ENCODE data around the gene TPBG. TPM values are rescaled to one million over a fixed set of nuclear protein-coding genes. Genes with fewer than 3 reads are reported as not detected.
A peak's percentile ranks its signal among the peaks of the same experiment; 100 is the strongest.

TPBG gene, protein sequence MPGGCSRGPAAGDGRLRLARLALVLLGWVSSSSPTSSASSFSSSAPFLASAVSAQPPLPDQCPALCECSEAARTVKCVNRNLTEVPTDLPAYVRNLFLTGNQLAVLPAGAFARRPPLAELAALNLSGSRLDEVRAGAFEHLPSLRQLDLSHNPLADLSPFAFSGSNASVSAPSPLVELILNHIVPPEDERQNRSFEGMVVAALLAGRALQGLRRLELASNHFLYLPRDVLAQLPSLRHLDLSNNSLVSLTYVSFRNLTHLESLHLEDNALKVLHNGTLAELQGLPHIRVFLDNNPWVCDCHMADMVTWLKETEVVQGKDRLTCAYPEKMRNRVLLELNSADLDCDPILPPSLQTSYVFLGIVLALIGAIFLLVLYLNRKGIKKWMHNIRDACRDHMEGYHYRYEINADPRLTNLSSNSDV
- 15.9 and 20.3 TPM in 2 replicates for total RNA-seq (2014; rRNA removed; shearing (Covaris generic))

DNA sequence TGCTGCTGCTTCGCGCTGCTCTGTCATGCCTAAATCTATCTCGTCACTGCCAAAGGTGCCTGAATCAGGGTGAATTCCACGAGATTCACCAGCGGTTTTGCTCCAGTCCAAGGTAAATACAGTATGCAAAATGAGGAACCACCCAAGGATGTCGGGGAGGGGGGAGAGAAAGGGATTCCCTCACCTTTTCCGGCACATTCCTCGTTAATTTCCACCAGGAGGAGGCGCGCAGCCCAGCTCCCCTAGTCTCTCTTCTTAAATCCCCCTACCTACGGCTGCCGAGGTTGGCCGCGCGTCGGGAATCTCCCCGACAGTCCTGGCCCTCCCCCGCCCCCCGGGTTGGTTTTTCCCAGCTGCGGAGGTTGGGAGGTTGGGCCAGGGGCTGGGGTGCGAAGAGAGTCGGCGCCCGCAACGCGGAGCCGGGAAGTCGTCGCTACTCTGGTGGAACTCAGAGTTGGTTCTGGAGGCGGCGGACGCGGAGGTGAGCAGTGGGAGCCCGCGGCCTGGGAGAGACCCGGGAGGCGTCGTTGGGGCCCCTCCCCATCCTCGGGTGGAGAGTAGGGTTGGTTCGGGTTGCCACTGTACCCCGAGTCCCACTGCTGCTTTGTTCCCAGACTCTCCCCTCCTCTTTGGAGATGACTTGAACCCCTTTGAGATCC, at the start of gene TPBG:
TSS of gene TPBG (plus strand) at position 390 of the 659 bp plus-strand sequence. CDS start 1,145 bp downstream, outside the sequence.
- DNase-seq (ENCODE audit: low spot score), result peak; percentile 33

DNA sequence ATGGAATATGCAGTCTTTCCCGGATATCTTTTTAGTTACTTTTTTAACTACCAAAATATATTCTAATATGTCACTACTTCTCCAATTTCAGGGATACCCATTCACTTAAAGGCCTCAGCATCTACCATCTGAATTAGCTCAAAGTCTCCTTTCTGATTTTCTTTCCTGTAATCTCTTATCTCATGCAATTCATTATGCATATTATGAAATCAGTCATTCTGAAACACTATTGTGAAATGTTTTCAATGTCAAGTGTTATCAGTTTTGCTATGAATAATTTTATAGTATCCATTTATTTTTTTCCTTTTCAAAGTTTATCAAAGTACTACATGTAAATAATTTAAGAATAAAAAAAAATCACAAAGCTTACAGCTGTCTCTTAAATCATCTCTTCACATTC, 41.2 kb upstream of the TPBG start:
- no peak for DNase-seq (ENCODE audit: low spot score)

DNA sequence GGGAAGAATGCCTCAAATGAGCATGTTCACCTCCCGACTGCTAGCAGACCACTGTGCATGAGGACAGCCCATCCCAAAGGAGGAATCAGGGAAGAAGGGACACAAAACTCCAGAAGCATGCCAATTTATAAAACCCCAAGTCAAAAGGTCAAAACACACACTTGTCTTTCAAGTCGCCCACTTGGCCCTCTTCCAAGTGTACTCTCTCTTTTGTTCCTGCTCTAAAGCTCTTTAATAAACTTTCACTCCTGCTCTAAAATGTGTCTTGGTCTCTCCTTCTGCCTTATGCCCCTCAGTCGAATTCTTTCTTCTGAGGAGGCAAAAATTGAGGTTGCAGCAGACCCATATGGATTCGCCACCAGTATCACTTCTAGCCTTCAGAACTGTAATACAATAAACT, 33.9 kb upstream of the TPBG start:
- DNase-seq (ENCODE audit: low spot score), result no peak

DNA sequence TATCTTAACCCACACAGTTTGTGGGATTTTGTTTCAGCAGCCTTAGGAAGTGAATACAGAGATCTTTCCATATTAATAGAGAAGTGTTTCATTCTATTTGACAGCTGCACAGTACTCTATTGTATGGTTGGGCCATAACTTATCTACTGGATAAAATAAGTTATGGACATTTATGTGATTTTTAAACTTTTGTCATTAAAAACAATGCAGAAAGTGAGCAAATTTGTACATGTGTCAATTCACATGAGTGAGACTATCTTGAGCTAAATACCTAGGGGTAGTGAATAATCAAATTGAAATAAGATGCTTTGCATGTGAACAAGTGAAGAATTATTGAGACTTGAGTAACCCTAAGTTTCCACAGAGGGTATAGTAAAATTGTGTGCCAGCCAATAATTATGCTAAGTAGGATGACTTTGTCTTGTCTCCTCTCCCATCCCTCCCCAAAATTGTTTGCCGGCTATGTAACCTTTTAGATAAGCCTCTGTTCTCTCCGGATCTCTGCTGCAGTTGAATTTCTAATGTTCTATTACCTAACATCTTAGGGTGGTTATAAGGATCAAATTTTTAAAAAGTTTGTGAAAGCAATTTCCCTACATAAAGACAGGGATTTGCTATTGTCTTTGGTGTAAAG, 33.3 kb upstream of the TPBG start:
- DNase-seq (ENCODE audit: low spot score), result no peak

DNA sequence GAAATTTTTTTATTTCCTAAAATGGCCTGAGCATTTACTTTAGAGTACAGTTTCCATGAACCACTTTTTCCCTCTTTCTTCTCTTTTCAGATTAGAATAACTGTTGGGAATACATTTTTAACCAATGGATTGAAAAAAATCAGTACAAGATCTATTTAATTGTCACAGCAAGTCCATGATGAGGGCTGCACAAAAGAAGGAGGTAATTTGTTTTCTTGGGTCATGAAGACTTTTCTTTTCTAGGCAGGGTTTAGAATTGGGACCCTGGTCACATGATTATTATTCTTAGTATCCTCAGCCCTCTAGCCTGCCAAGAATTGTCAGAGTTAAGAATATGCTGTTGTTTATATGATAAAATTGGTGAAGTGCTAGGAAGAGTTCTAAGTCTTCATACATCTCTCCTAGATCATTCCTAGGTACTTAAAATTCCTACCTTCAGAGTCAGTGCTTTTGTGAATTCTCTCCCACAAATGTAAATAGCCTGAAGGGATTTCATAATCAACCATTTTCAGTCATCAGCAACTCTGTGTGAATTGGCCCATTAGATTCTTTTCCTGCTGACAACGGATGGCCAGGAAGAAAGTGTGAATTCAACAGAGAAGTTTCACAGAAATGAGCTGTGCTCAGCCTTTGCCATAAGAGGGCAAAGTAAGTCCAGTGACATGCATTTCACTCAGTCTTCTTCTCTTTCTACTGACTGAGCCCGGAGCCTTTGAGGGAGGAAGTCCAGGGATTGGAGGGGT, 32.4 kb upstream of the TPBG start:
- DNase-seq (ENCODE audit: low spot score), result peak; percentile 55

DNA sequence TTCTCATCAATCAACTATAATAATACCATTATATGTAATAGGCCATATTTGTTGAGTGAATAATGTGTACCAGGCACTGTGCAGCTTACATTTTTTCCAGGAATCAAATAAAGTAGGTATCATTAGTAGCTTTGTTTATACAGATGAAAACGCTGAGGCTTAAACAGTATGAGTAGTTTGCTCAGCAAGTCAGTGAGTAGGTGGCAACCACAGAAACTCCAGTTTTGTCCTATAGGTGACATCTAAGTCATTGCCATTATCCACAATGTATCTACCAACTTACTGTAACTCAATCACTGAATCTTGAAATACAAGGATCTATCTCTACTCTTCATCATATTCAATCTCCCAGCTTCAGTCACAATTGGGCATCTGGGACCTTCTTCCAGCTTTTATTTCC, 29.8 kb upstream of the TPBG start:
- no peak for DNase-seq (ENCODE audit: low spot score)

DNA sequence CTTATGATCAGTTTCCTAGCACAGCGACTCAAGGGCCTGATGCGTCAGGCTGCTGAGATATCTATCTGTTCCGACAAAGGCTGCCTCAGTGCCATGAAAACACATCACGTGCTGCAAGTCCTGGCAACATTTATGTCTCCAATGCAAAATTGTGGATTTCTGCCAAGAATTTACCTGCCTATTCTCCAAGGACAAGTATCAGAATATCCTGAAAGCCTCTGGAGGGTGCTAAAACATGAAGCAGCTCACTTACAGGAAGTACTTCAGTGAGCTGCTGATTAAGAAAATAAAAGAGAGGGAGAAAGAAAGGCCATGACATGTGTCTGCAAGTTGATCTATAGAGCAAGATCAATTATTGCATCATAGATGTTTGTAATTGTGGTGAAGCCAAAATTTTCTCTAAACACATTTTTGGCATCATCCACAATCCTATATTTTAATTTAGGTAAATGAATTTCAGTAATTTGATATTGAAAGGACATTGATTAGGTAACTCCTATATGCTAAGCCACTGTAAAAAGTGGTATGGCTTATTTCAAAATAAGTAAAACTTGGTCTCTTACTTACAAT, 25.8 kb upstream of the TPBG start:
- no peak for DNase-seq (ENCODE audit: low spot score)

DNA sequence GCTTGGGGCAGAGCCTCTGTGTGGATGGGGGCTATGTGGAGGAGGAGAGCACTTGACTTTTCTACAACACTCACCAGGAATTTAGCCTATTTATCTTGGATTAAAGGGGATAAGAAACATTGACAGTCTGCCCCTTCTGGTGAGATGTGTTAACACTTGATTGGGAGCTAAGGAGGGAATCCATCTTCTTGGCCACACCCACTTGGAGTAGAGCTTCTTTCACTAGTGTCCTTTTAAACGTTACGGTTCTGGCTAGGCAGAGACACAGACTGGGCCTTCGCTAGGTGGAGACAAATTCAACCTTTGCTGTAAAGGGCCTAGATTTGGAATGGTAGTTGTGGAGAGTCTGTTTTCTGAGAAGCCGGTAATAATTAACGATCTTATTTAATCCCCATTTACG, 15.5 kb upstream of the TPBG start:
- no peak for DNase-seq (ENCODE audit: low spot score)

DNA sequence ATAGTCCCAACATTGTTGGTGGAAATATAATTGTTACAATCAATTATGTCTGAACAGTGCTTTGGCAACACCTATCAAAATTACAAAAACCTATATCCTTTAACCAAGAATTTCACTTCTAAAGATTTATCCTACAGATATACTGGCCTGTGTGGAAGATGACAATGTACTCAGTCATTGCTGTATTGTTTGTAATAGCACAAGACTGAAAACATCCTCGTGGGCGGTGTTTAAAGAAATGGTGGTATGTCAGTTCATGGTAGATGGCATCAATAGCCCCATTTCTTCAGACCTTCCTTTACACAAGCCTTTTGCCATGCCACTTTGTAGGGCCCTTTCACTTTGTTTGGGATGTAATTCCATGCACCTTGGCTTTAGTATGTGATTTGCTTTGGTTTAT, 9.8 kb upstream of the TPBG start:
- no peak for DNase-seq (ENCODE audit: low spot score)

DNA sequence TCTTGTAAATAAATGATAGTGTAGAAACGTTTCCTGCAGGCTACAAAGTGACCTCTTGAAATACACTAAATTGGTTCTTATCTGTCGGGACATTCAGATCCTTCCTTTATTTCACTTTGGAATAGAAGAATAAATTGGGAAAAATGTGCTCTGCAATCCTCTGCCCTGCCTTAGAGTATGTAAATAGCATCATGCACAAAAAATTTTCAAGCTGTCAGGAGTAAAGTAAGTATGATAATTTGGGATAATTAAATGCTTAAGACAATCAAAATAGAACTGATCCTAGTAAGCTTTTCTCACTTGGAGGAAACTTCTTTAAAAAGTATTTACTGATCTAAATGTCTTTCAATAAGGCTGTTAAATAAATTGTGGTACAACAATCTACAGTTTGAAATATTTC, 3.1 kb upstream of the TPBG start:
- no peak for DNase-seq (ENCODE audit: low spot score)

DNA sequence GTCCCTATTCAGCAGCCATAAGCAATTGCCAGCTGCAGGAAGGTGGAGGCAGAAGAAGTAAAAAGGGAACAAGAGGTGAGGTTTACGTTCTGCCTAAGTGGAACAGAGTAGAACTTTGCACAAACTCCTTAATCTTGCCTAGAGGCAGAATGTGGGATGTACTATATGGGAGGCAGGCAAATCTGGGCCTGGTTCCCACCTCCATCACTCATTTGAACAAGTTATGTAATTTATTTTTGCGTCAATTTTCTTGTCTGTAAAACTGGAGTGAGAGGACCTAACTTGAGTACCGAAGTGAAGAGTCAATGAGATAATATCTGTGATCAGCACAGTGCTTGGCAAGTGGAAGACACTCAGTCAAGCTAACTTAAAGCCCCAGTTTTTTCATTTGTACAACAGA, 2.0 kb upstream of the TPBG start:
- DNase-seq (ENCODE audit: low spot score), result no peak

DNA sequence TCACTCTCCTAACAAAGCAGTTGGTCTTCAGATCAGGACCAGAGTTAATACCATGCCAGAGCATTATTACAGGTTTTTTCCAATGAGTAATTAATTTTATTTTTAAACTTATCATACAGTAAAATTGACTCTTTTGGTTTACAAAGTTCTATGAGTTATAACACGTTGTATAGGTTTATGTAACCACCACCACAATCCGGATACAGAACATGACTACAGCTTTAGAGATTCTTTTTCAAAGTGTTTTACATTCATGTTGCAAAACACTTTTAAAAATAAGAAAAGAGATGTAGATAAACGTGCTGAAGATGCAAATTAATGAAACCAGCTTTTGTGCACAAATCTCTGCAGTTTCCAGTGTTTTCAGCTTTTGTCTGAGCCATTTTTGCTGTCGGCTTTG, 1.5 kb upstream of the TPBG start:
- DNase-seq (ENCODE audit: low spot score), result no peak

DNA sequence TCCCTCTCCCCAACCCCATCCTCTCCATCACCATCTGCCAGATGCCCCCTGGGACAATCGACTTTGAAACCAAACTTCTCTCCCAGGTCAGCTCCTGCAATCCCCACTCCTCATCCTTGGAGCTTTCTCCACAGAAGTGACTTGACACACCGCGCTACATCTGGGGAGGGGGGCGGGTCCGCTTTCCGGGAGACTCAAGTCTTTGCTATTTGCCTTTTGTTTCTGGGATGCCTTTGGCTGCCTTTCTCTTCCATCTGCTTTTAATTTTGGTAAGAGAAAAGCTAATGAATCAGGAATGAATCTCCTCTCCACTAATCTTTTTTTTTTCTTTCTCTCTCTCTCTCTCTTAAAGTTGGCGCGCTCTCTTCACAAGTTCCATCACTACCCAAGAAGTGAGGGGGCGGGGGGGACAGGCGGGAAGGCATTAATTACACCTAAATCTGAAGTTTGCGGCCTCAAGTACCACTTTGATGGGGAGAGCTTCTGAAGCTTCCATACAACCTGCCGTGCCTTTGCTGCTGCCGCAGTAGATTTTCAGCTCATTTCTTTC, 664 bp upstream of the TPBG start:
- DNase-seq (ENCODE audit: low spot score), result no peak

DNA sequence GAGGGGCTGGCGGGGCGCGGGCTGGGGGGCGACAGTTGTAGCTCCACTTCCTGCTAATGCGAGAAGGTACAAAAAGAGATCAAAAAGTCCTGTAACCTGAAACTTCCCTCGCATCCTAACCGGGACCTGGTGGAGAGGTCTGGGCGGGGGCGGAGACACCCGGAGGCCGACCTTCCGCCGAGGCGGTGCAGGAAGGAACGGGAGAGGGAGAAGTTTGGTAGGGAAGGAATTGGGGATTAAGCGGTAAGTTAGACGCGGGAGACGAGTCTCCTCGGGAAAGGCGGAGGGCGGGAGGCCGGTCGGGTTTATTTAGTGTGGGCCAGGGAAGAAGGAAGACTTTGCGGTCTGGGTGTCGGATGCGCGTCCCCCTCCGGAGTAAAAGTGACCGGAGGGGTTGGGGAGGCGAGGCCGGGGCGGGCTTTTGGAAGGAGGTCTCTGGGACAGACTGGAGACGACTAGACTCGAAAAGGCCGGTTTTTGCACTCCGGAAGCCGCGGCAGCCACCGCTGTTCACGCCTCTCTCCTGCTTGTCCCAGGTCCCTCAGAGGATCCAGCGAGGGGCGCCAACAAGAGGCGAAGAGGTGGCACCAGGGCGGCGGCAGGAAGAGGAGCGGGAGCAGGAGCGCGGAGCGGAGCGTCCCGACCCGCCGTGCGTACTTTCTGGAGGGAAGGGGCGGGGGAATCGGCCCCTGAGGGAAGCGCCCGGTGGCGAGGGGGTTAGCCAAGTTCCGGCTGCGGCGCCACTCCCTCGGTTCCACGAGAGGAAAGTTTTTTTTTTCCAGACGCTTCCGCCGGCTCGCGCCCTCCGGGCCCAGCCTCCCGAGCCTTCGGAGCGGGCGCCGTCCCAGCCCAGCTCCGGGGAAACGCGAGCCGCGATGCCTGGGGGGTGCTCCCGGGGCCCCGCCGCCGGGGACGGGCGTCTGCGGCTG, 734 bp downstream of the TPBG start:
- DNase-seq (ENCODE audit: low spot score), result peak; percentile 29

DNA sequence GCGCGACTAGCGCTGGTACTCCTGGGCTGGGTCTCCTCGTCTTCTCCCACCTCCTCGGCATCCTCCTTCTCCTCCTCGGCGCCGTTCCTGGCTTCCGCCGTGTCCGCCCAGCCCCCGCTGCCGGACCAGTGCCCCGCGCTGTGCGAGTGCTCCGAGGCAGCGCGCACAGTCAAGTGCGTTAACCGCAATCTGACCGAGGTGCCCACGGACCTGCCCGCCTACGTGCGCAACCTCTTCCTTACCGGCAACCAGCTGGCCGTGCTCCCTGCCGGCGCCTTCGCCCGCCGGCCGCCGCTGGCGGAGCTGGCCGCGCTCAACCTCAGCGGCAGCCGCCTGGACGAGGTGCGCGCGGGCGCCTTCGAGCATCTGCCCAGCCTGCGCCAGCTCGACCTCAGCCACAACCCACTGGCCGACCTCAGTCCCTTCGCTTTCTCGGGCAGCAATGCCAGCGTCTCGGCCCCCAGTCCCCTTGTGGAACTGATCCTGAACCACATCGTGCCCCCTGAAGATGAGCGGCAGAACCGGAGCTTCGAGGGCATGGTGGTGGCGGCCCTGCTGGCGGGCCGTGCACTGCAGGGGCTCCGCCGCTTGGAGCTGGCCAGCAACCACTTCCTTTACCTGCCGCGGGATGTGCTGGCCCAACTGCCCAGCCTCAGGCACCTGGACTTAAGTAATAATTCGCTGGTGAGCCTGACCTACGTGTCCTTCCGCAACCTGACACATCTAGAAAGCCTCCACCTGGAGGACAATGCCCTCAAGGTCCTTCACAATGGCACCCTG, 1.6 kb downstream of the TPBG start:
- DNase-seq (ENCODE audit: low spot score), result no peak

DNA sequence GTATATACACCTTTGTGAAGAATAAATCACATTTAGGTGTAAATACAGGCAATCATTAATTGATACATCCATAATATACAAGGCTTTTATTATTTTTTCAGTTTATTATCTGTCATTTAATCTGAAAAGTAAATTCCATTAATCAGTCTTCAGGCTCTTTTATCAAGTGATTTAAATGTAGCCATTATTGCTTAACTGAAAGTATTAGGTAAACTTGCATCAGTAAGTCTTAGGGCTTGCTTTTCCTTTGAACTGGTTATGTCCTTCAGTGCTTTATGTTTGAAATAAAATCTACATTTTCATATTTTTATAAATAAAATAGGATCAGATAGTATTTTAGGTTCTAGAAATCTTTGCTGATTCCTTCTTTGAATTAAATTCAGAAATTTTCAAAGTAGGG, 4.1 kb downstream of the TPBG start:
- DNase-seq (ENCODE audit: low spot score), result no peak

DNA sequence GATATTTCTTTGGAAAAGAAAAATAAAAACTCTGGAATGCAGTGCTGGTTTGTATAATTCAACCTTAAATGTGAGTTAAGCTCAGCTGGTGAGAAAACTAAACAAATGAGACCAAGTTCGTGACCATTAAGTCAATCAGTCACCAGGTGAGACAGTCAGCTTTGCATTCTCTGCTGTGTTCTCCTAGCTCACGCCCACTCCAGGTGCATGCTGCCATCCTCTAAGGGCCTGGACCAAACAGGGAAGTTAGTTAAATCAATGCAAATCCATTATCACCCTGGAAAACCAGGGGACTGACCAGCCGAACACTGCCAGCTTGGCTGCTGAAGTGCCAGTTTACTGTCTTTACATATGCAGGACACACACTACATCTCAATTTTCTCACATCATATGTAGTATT, 7.2 kb downstream of the TPBG start:
- DNase-seq (ENCODE audit: low spot score), result no peak

DNA sequence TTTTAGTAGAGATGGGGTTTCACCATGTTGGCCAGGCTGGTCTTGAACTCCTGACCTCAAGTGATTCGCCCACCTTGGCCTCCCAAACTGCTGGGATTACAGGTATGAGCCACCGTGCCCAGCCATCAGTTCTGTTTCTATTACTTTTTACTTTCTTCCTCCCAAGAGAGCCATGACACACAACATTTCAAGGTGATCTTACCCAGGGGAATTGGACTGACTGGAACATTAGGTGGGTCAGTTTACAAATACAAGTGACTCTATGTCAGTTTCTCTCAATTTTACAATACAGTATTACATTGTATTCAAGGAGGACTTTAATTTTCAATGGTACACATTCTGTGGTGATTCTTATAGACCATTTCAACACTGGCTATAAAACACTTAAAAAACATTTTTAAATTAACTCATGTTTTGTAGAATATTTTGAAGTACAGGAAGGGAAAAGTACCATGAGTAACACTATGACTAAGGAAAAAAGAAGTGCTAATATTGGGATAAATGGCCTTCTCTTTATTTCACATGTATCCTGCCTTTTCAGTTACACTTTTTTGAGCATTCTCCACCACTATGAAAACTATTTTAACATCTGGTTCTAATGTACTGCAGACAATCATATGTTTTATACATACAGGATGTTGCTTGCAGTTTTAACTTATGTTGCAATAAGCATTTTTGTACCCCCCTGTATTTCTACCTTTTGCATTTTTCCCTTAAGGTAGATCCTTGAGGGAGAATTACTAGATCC, 8.4 kb downstream of the TPBG start:
- DNase-seq (ENCODE audit: low spot score), result no peak

DNA sequence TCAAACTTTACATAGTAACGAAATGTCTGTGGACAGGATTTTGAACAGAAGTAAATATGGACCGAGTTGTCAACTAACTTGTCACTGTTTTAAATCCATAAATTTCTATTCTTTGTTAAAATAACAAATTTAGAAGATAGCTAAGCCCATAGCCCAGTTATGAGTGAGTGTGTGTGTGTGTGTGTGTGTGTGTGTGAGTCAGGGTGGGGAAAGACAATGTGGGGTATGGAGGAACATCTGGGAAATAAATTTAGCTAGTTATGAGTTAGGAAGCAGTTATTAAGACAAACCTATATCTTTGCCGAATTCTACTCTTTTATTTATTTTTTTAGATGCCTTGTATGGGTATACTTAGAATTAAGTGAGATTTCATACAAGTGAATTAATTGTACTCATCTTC, 9.0 kb downstream of the TPBG start:
- DNase-seq (ENCODE audit: low spot score), result no peak
